Omental fat pad (tissue), 3 donors: ENCODE measurements around the gene TARP.
"Not testable (repeated sequence)": the region's sequence is repeated elsewhere in the genome, so short reads cannot be mapped to it uniquely, and the experiment has no call there.

Experiments
- ATAC-seq: fragments of 150-250 bp; one replicate; pipeline ENCODE4 v1.9.1; 2016; ENCODE audit warnings: mild to moderate bottlenecking, moderate library complexity; ENCODE audit not compliant: low FRiP score
- DNase-seq: peaks from one replicate; pipeline ENCODE4 v3.0.0-alpha.2; 2019; ENCODE audit warnings: low spot score
- TF ChIP-seq, protein P1 (sequence below), 3 donors: fragments of 450-650 bp; IDR thresholded peaks; one replicate each; pipeline ENCODE4 v1.5.1; 2016 to 2017; ENCODE audit warnings: antibody characterized with exemption in 3 of 3, mild to moderate bottlenecking in 3 of 3, moderate library complexity in 2 of 3

Gene TARP

GRCh38 chr7:38280000-38280399 lies 6.6 kb upstream of the TARP start:
- TF ChIP-seq, protein P1, sequence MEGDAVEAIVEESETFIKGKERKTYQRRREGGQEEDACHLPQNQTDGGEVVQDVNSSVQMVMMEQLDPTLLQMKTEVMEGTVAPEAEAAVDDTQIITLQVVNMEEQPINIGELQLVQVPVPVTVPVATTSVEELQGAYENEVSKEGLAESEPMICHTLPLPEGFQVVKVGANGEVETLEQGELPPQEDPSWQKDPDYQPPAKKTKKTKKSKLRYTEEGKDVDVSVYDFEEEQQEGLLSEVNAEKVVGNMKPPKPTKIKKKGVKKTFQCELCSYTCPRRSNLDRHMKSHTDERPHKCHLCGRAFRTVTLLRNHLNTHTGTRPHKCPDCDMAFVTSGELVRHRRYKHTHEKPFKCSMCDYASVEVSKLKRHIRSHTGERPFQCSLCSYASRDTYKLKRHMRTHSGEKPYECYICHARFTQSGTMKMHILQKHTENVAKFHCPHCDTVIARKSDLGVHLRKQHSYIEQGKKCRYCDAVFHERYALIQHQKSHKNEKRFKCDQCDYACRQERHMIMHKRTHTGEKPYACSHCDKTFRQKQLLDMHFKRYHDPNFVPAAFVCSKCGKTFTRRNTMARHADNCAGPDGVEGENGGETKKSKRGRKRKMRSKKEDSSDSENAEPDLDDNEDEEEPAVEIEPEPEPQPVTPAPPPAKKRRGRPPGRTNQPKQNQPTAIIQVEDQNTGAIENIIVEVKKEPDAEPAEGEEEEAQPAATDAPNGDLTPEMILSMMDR (IDR thresholded peaks at IDR 0.05) = no peak
- no peak for DNase-seq
- no peak for ATAC-seq

GRCh38 chr7:38276096-38276877 lies 2.9 kb upstream of the TARP start:
- DNase-seq (no peak), ATAC-seq (no peak)
- TF ChIP-seq, protein P1 (IDR thresholded peaks at IDR 0.05) = no peak

- TF ChIP-seq, protein P1 (IDR thresholded peaks at IDR 0.05) = no peak
- DNase-seq = no peak
- ATAC-seq = no peak
These were observed 1.6 kb upstream of the TARP start for GRCh38 chr7:38274927-38275620.

DNA sequence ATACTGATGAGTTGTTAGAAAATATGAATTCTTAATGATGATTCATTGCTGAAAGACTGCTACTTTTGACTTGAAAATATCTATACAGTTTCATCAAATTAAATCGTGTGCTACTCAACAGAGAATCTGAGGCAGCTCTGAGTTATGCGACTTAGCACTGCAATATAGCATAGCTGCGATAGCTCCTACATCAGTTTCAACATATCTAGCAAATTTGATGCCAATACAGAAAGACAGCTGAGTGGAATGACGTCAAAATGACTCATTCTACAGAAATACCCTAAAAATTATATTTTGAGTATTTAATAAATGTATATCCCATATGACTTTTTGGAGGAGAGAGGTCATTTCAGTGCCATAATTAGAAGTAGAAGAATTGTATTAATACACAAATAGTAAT lies 1.1 kb upstream of the TARP start:
- ATAC-seq = no peak
- TF ChIP-seq, protein P1 (IDR thresholded peaks at IDR 0.05) = no peak
- DNase-seq = no peak

DNA sequence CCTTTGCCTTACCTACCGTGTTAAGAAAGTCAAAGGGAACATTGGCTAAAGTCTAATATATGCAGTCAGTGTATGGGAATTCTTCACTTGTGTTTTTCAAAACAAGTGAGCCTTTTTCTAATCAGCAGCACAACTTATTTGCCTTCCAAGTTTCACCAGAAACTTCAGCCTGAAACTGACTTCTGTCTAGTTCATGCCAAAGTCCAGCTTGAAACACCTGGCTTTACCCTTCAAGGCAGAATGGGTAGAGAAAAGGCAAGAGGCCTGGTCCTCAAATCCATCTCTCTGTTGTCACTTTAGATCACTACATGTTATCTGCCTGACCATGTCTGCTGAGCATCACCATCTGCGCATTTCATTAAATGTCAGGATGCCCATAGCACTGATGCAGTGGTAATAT lies 3.0 kb downstream of the TARP start:
- ATAC-seq, DNase-seq: not testable (repeated sequence)

DNA sequence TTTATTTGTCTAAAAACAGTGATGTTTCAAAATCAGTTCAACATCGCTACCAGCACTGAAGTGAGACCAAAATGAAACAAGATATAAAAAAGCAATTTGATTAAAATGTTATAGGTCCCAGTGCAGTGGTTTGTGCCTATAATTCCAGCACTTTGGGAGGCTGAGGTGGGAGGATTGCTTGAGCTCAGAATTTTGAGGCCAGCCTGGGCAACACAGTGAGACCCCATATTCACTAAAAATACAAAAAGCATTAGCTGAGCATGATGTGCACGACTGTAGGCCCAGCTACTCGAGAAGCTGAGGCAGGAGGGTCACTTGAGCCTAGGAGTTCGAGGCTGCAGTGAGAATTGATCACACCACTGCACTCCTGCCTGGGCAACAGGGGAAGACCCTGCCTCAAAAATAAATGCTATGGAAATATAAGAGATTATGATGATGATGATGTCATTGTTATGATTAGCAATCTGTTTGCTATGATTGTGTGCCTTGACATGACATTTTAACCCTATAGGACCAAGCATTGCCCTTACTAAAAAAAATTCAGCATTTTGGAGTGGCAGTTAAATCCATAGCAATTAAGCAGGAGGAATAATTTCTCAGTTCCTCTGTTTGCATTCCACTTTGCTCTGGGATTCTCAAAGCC lies 3.6 kb downstream of the TARP start:
- not testable (repeated sequence) for ATAC-seq, DNase-seq

- ATAC-seq, DNase-seq: not testable (repeated sequence)
These were observed 7.5 kb downstream of the TARP start for GRCh38 chr7:38265958-38266357.

- DNase-seq, ATAC-seq: not testable (repeated sequence)
These were observed 8.8 kb downstream of the TARP start for GRCh38 chr7:38264602-38265001.

GRCh38 chr7:38263274-38263673 lies 10.2 kb downstream of the TARP start:
- not testable (repeated sequence) for DNase-seq, ATAC-seq
